DOHH2 (cell line): ENCODE results near the gene CYB5R3.

ENCODE experiments used
- H3F3A ChIP-seq: fragments of 200-600 bp; sonication (generic), shearing (Covaris generic); 2 replicates; pipeline ENCODE4 v1.6.0; 2016; ENCODE audit warnings: antibody characterized with exemption, mild to moderate bottlenecking; ENCODE audit not compliant: control insufficient read depth, insufficient read depth
- H3K27ac ChIP-seq: fragments of 200-600 bp; sonication (generic); 2 replicates; pipeline ENCODE4 v1.5.1; 2014; ENCODE audit warnings: low read depth, mild to moderate bottlenecking, low read length, moderate library complexity
- H3K27me3 ChIP-seq: fragments of 200-600 bp; sonication (generic); 2 replicates; pipeline ENCODE4 v1.6.1; 2014; ENCODE audit warnings: mild to moderate bottlenecking, low read length, mixed read lengths; ENCODE audit not compliant: control insufficient read depth
- H3K36me3 ChIP-seq: fragments of 200-600 bp; sonication (generic); 2 replicates; pipeline ENCODE4 v1.6.1; 2014; ENCODE audit warnings: mild to moderate bottlenecking, low read length, moderate library complexity, mixed read lengths; ENCODE audit not compliant: control insufficient read depth
- H3K4me1 ChIP-seq: fragments of 200-600 bp; sonication (generic); 2 replicates; pipeline ENCODE4 v1.6.1; 2014; ENCODE audit warnings: mild to moderate bottlenecking, low read length, mixed read lengths; ENCODE audit not compliant: control insufficient read depth
- H3K4me2 ChIP-seq: fragments of 200-600 bp; sonication (generic); 2 replicates; pipeline ENCODE4 v1.6.0; 2014; ENCODE audit warnings: mild to moderate bottlenecking, low read length, moderate library complexity
- H3K4me3 ChIP-seq: fragments of 200-600 bp; sonication (generic); 2 replicates; pipeline ENCODE4 v1.5.1; 2014; ENCODE audit warnings: mild to moderate bottlenecking, low read length, mixed read lengths
- H3K79me2 ChIP-seq: fragments of 200-600 bp; sonication (generic); 2 replicates; pipeline ENCODE4 v1.6.1; 2014; ENCODE audit warnings: mild to moderate bottlenecking, low read length, mixed read lengths; ENCODE audit not compliant: control insufficient read depth
- H3K9me2 ChIP-seq: fragments of 200-600 bp; sonication (generic); replicated peaks from 2 replicates; pipeline ENCODE4 v1.6.1; 2014; ENCODE audit warnings: mild to moderate bottlenecking, low read length, mixed read lengths; ENCODE audit not compliant: control insufficient read depth
- H3K9me3 ChIP-seq: fragments of 200-600 bp; sonication (generic); 2 replicates; pipeline ENCODE4 v1.6.1; 2014; ENCODE audit warnings: antibody characterized with exemption, low read length, mixed read lengths; ENCODE audit not compliant: control insufficient read depth, insufficient read depth
- H4K20me1 ChIP-seq: fragments of 200-600 bp; sonication (generic); 2 replicates; pipeline ENCODE4 v1.6.0; 2014; ENCODE audit warnings: low read depth, mild to moderate bottlenecking, antibody characterized with exemption, low read length, moderate library complexity; ENCODE audit not compliant: control insufficient read depth, insufficient read depth
- CTCF ChIP-seq: fragments of 200-600 bp; sonication (generic); IDR thresholded peaks from one replicate; pipeline ENCODE4 v1.5.1; 2014; ENCODE audit warnings: antibody characterized with exemption, mild to moderate bottlenecking, low read depth, low read length; ENCODE audit not compliant: poor library complexity, severe bottlenecking
- EZH2phosphoT487 ChIP-seq: fragments of 200-600 bp; sonication (generic); IDR thresholded peaks from 2 replicates; pipeline ENCODE4 v1.6.1; 2017; ENCODE audit warnings: borderline replicate concordance, mild to moderate bottlenecking, antibody characterized with exemption, low read length, moderate library complexity, mixed read lengths

Gene CYB5R3

GRCh38 chr22:42646569-42647525, 2.3 kb downstream of the CYB5R3 start:
- Histone ChIP-seq H3K79me2 (peaks cover 72% of the 10 kb centered on the region), H3K9me2 (no peaks in the 10 kb centered on the region), H3K4me2 (peak overlapping the region; percentile 38), H3K27me3 (no peaks in the 10 kb centered on the region), H3K9me3 (no peaks in the 10 kb centered on the region), H3F3A (no peaks in the 10 kb centered on the region), H3K4me3 (peak overlapping the region; percentile 9), H3K36me3 (peaks cover 3% of the 10 kb centered on the region; the same call in 1 of the 2 replicates), H4K20me1 (peaks cover 10% of the 10 kb centered on the region; the same call in 1 of the 2 replicates), H3K27ac (no peak overlapping the region), H3K4me1 (peaks cover 65% of the 10 kb centered on the region)
- TF ChIP-seq CTCF (no peak), EZH2phosphoT487 (no peak)

GRCh38 chr22:42645938-42646568, 3.1 kb downstream of the CYB5R3 start:
- no peaks in the 10 kb centered on the region for H3K9me2 ChIP-seq
- peaks cover 75% of the 10 kb centered on the region for H3K79me2 ChIP-seq
- H3K4me2 ChIP-seq = peak overlapping the region; percentile 38
- H3K36me3 ChIP-seq = peaks cover 3% of the 10 kb centered on the region; the same call in 1 of the 2 replicates
- no peaks in the 10 kb centered on the region for H3F3A ChIP-seq
- TF ChIP-seq EZH2phosphoT487 (no peak), CTCF (no peak)
- H3K27ac ChIP-seq = no peak overlapping the region
- peaks cover 65% of the 10 kb centered on the region for H3K4me1 ChIP-seq
- H4K20me1 ChIP-seq = peaks cover 10% of the 10 kb centered on the region; the same call in 1 of the 2 replicates
- peak overlapping the region; percentile 18; the same call in 1 of the 2 replicates for H3K4me3 ChIP-seq
- no peaks in the 10 kb centered on the region for H3K9me3 ChIP-seq
- H3K27me3 ChIP-seq = no peaks in the 10 kb centered on the region

- Histone ChIP-seq H3K79me2 (peaks cover 75% of the 10 kb centered on the region), H3K4me2 (peak overlapping the region; percentile 38; the same call in 1 of the 2 replicates), H3K27me3 (no peaks in the 10 kb centered on the region), H3K4me1 (peaks cover 65% of the 10 kb centered on the region), H3F3A (no peaks in the 10 kb centered on the region), H3K9me2 (no peaks in the 10 kb centered on the region), H3K4me3 (peak overlapping the region; percentile 18; the same call in 1 of the 2 replicates), H3K9me3 (no peaks in the 10 kb centered on the region), H4K20me1 (peaks cover 10% of the 10 kb centered on the region; the same call in 1 of the 2 replicates), H3K36me3 (peaks cover 3% of the 10 kb centered on the region; the same call in 1 of the 2 replicates), H3K27ac (no peak overlapping the region)
- TF ChIP-seq CTCF (no peak), EZH2phosphoT487 (no peak)
These were observed 3.8 kb downstream of the CYB5R3 start for GRCh38 chr22:42645341-42645937.
